ENCODE results near the gene SNED1.

SNED1 gene

DNA sequence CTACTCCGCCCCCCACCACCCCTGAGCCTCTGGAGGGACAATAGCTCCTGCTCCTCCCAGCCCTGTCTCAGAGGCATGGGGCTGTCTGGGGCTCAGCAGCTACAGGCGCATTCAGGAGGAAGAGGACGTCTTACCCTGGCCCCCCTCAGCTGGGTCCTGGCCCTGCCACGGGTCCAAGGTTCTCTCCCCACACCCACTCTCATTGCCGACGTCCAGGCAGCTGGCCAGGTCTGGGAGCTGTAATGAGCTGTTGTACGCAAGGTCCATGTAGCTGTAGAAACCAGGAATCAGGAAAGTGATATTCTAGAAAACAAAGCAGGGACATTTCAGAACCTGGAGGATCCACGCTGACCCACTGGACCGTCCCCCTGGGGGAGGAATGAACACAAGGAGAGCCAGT lies 137.3 kb downstream of the SNED1 start:
- no peak overlapping the region for H3K4me3 ChIP-seq (ENCODE audit: low read length)
- H3K9ac ChIP-seq (ENCODE audit: low read length): no peak overlapping the region
- no peaks in the 10 kb centered on the region for H3K27me3 ChIP-seq (replicated peaks; ENCODE audit: insufficient read depth, low read length)

GRCh38 chr2:241136191-241136590 lies 137.8 kb downstream of the SNED1 start:
- Histone ChIP-seq H3F3A (ENCODE audit: insufficient read depth, low read length) (no peaks in the 10 kb centered on the region), H3K27ac (ENCODE audit: low read length) (no peak overlapping the region), H3K4me1 (ENCODE audit: low read length) (no peaks in the 10 kb centered on the region), H3K27me3 (replicated peaks; ENCODE audit: insufficient read depth, low read length) (no peaks in the 10 kb centered on the region), H3K9me3 (replicated peaks; ENCODE audit: insufficient read depth, low read length) (no peaks in the 10 kb centered on the region), H3K36me3 (replicated peaks; ENCODE audit: insufficient read depth, low read length) (no peaks in the 10 kb centered on the region), H3K79me2 (ENCODE audit: low read length) (no peaks in the 10 kb centered on the region), H2AFZ (ENCODE audit: low read length) (no peak overlapping the region), H3K9ac (ENCODE audit: low read length) (no peak overlapping the region), H4K20me1 (ENCODE audit: insufficient read depth, low read length) (no peaks in the 10 kb centered on the region), H3K4me3 (ENCODE audit: low read length) (no peak overlapping the region), H3K9me2 (replicated peaks; ENCODE audit: insufficient read depth, low read length) (no peaks in the 10 kb centered on the region), H3K4me2 (ENCODE audit: low read depth, low read length) (no peak overlapping the region)
- TF ChIP-seq EZH2 (optimal IDR thresholded peaks at IDR 0.05; ENCODE audit: low read depth, low read length) (no peak), EZH2phosphoT487 (IDR thresholded peaks at IDR 0.05; ENCODE audit: low read length) (no peak)
- TF ChIP-seq, protein P1, sequence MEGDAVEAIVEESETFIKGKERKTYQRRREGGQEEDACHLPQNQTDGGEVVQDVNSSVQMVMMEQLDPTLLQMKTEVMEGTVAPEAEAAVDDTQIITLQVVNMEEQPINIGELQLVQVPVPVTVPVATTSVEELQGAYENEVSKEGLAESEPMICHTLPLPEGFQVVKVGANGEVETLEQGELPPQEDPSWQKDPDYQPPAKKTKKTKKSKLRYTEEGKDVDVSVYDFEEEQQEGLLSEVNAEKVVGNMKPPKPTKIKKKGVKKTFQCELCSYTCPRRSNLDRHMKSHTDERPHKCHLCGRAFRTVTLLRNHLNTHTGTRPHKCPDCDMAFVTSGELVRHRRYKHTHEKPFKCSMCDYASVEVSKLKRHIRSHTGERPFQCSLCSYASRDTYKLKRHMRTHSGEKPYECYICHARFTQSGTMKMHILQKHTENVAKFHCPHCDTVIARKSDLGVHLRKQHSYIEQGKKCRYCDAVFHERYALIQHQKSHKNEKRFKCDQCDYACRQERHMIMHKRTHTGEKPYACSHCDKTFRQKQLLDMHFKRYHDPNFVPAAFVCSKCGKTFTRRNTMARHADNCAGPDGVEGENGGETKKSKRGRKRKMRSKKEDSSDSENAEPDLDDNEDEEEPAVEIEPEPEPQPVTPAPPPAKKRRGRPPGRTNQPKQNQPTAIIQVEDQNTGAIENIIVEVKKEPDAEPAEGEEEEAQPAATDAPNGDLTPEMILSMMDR (IDR thresholded peaks at IDR 0.05; ENCODE audit: low read length): no peak
- no peak for DNase-seq

More for the DNA sequence above, 137.3 kb downstream of the SNED1 start:
- Histone ChIP-seq H2AFZ (ENCODE audit: low read length) (no peak overlapping the region), H3K9me3 (replicated peaks; ENCODE audit: insufficient read depth, low read length) (no peaks in the 10 kb centered on the region), H3K4me2 (ENCODE audit: low read depth, low read length) (no peak overlapping the region), H3K36me3 (replicated peaks; ENCODE audit: insufficient read depth, low read length) (no peaks in the 10 kb centered on the region), H3K27ac (ENCODE audit: low read length) (no peak overlapping the region), H3K79me2 (ENCODE audit: low read length) (no peaks in the 10 kb centered on the region), H4K20me1 (ENCODE audit: insufficient read depth, low read length) (no peaks in the 10 kb centered on the region), H3K9me2 (replicated peaks; ENCODE audit: insufficient read depth, low read length) (no peaks in the 10 kb centered on the region), H3F3A (ENCODE audit: insufficient read depth, low read length) (no peaks in the 10 kb centered on the region), H3K4me1 (ENCODE audit: low read length) (no peaks in the 10 kb centered on the region)
- DNase-seq: no peak
- no peak for TF ChIP-seq EZH2phosphoT487 (IDR thresholded peaks at IDR 0.05; ENCODE audit: low read length)
- TF ChIP-seq, protein P1 (IDR thresholded peaks at IDR 0.05; ENCODE audit: low read length): no peak
- TF ChIP-seq EZH2 (optimal IDR thresholded peaks at IDR 0.05; ENCODE audit: low read depth, low read length): no peak

DNA sequence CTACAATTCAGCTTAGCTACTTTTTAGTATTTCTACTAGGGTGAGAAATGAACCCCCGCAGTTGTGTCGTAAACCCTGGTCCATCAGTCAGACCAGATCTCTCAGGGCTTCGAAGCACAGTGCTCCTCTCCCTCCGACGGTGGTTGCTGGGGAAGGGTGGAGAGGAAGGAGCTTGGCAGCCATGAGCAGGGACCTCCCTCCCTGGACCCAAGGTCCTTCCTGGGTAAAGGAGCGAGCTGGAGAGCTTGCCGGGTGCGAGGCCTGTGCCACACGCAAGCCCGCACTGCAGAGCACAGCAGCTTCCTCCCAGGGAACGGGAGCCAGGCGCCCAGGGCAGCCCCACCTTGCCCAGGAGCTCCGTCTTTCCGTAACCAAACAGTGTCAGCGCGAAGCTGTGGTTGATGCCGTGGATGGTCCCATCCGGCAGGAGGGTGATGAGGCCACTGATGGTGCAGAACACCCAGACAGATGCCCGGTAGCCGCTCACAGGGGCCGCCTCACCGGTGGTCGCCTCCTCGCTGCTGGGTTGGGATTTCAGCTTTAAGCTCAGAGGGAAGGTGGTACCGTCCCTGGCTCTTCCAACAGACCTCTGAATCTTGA lies 138.3 kb downstream of the SNED1 start:
- Histone ChIP-seq H3K27ac (ENCODE audit: low read length) (no peak overlapping the region), H3K36me3 (replicated peaks; ENCODE audit: insufficient read depth, low read length) (no peaks in the 10 kb centered on the region)

More for the DNA sequence above, 138.3 kb downstream of the SNED1 start:
- TF ChIP-seq, protein P1 (IDR thresholded peaks at IDR 0.05; ENCODE audit: low read length): no peak
- TF ChIP-seq EZH2phosphoT487 (IDR thresholded peaks at IDR 0.05; ENCODE audit: low read length): no peak
- no peak for TF ChIP-seq EZH2 (optimal IDR thresholded peaks at IDR 0.05; ENCODE audit: low read depth, low read length)
- no peak overlapping the region for H2AFZ ChIP-seq (ENCODE audit: low read length)
- no peak for DNase-seq
- no peaks in the 10 kb centered on the region for H3K79me2 ChIP-seq (ENCODE audit: low read length)
- no peaks in the 10 kb centered on the region for H3F3A ChIP-seq (ENCODE audit: insufficient read depth, low read length)
- H3K4me3 ChIP-seq (ENCODE audit: low read length): no peak overlapping the region
- H3K4me1 ChIP-seq (ENCODE audit: low read length): no peaks in the 10 kb centered on the region
- H3K4me2 ChIP-seq (ENCODE audit: low read depth, low read length): no peak overlapping the region
- H3K9me2 ChIP-seq (replicated peaks; ENCODE audit: insufficient read depth, low read length): no peaks in the 10 kb centered on the region
- H3K27me3 ChIP-seq (replicated peaks; ENCODE audit: insufficient read depth, low read length): no peaks in the 10 kb centered on the region
- no peaks in the 10 kb centered on the region for H4K20me1 ChIP-seq (ENCODE audit: insufficient read depth, low read length)
- no peaks in the 10 kb centered on the region for H3K9me3 ChIP-seq (replicated peaks; ENCODE audit: insufficient read depth, low read length)
- no peak overlapping the region for H3K9ac ChIP-seq (ENCODE audit: low read length)
